Stimulated activated naive B cell treated with anti-CD40 and anti-IgM and Interleukin-4, amounts not matched to agents 10 μg/mL and 1 μg/mL and 100 μg/mL, for 72 hours (primary cell): ENCODE measurements around the gene ODC1.

Source experiments
- ATAC-seq, 2 donors: fragments of 150-1000 bp; cut with Tn5 transposase; replicated peaks; 2 replicates each; pipeline ENCODE4 v1.10.0; 2021; ENCODE audit warnings: moderate library complexity in 1 of 2
- DNase-seq: peaks from one replicate; pipeline ENCODE4 v3.0.0; 2021
- H3K27ac Mint-ChIP-seq: one replicate; pipeline ENCODE4 v1.8.0; 2022; ENCODE audit warnings: mild to moderate bottlenecking, mixed read lengths
- H3K27me3 Mint-ChIP-seq, 2 donors: one replicate each; pipeline ENCODE4 v1.8.0; 2022; ENCODE audit warnings: mixed read lengths in 2 of 2
- H3K36me3 Mint-ChIP-seq, 2 donors: one replicate each; pipeline ENCODE4 v1.8.0; 2022; ENCODE audit warnings: mixed read lengths in 2 of 2, mild to moderate bottlenecking in 1 of 2
- H3K4me1 Mint-ChIP-seq, 2 donors: one replicate each; pipeline ENCODE4 v1.8.0; 2022; ENCODE audit warnings: mixed read lengths in 2 of 2, mild to moderate bottlenecking in 1 of 2
- H3K4me3 Mint-ChIP-seq, 2 donors: one replicate each; pipeline ENCODE4 v1.8.0; 2022; ENCODE audit warnings: mild to moderate bottlenecking in 2 of 2, mixed read lengths in 2 of 2, moderate library complexity in 1 of 2
- H3K9me3 Mint-ChIP-seq, 2 donors: one replicate each; pipeline ENCODE4 v1.8.0; 2022; ENCODE audit warnings: mixed read lengths in 2 of 2, mild to moderate bottlenecking in 1 of 2

The ODC1 gene

DNA sequence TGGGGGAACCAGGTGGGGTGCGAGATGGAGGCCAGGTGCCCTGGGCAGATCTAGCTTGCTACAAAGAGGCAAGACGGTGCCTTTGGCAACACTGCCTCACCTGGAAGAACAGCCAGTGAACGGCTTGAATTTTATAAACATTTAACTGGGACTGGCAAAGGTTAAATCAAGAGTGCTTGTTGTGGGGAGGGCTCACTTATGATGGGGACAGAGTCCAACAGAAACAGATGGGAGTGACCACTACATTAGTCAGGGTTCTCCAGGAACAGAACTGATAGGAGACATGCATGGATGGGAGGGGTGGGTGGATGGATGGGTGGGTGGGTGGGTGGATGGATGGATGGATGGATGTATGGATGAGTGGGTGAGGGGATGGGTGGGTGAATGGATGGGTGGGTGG is 19.2 kb downstream of the ODC1 start:
- no peaks in the 10 kb centered on the region for H3K9me3 Mint-ChIP-seq
- ATAC-seq (no peak), DNase-seq (no peak)
- peaks cover 4 to 6% of the 10 kb centered on the region in 2 donors for H3K27me3 Mint-ChIP-seq
- H3K27ac Mint-ChIP-seq, result no peak overlapping the region
- H3K4me3 Mint-ChIP-seq, result no peak overlapping the region
- H3K36me3 Mint-ChIP-seq, result peaks cover 11 to 31% of the 10 kb centered on the region in 2 donors
- peaks cover 12 to 28% of the 10 kb centered on the region in 2 donors for H3K4me1 Mint-ChIP-seq

DNA sequence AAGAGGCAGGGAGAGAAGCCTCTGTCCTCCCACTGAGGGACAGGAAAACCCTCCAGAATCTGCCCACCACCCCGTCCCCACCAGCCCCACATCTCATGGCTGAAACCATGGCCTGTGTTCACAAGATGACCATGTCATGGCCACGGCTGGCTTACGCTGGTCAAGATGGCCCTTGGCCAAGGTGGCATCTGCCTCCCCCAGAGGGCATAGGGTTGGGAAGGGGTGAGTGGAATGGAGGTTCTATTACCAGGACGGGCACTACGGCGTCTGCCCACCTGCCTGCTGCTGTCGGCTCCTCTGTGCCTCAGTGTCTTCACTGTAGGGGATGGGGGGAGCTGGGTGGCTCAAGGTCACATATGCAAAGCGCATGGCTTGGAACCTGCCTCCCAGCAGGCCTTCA is 19.8 kb downstream of the ODC1 start:
- Mint-ChIP-seq H3K9me3 (no peaks in the 10 kb centered on the region), H3K36me3 (peaks cover 14 to 31% of the 10 kb centered on the region in 2 donors), H3K4me3 (no peak overlapping the region), H3K27ac (no peak overlapping the region), H3K27me3 (peaks cover 4 to 6% of the 10 kb centered on the region in 2 donors), H3K4me1 (peaks cover 11 to 23% of the 10 kb centered on the region in 2 donors)
- ATAC-seq (no peak), DNase-seq (no peak)

DNA sequence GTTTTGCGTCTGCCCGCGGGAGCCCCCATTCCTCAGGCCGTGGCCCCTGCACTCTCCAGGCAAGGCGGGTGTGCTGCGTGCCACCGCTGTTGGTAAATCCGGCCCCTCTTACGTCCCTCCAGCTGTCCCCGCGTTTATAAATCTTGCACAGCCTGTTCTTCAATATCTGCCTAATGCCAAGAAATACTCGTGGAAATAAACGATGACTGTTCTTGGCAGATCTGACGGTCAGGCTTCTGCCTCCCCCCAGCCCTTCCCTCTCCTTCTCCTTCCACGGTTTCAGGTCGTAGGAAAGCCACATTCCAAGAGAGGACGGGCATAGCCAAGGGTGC is 20.5 kb downstream of the ODC1 start:
- Mint-ChIP-seq H3K27me3 (peaks cover 4 to 6% of the 10 kb centered on the region in 2 donors), H3K4me1 (peaks cover 6 to 16% of the 10 kb centered on the region in 2 donors), H3K4me3 (no peak overlapping the region), H3K27ac (no peak overlapping the region), H3K9me3 (no peaks in the 10 kb centered on the region), H3K36me3 (peaks cover 18 to 35% of the 10 kb centered on the region in 2 donors)
- ATAC-seq (no peak), DNase-seq (no peak)

DNA sequence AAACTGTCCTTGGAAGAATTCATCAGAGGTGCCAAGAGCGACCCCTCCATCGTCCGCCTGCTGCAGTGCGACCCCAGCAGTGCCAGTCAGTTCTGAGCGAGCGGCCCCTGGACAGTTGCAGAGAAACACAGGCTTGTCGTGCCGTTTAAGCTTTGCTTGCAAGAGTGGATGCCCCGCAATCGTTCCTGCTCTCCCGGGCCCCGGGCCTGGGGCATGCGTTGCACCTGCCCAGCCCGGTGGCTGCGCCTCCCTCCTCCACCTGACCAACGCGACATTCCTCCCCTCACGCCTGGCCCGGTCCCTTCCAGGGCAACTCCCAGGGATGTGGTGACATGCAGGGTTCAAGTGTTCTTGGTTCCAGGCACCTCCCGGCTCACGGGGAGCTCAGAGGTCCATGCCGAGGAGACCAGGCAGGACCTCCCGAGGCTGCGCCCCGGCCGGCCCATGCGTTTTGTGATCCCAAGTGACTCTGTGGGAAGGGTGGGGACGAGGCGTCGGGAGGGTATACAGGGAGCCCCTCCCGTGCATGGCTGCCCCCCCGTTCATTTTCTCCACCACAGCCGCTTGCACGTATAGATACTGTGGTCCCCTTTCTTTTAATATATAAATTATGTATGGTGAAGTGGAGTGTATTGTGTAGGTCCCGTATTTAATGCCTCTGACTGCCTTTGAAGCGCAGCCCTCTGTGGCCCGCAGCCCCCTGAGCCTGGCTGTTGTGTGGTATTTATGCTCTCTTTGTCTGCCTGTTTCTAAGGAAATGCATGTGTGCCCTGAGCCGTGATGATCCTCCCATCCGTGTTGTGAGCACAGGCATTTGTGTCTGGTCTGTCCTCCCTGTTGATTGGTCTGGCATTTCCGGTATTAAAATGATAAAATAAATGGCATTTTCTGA is 21.2 kb downstream of the ODC1 start:
- no peak for DNase-seq
- Mint-ChIP-seq H3K27ac (no peak overlapping the region), H3K4me3 (no peak overlapping the region), H3K36me3 (peaks cover 22 to 41% of the 10 kb centered on the region in 2 donors), H3K9me3 (no peaks in the 10 kb centered on the region), H3K27me3 (peaks cover 2 to 6% of the 10 kb centered on the region in 2 donors), H3K4me1 (peaks cover 3 to 10% of the 10 kb centered on the region in 2 donors)
- ATAC-seq, result no peak

DNA sequence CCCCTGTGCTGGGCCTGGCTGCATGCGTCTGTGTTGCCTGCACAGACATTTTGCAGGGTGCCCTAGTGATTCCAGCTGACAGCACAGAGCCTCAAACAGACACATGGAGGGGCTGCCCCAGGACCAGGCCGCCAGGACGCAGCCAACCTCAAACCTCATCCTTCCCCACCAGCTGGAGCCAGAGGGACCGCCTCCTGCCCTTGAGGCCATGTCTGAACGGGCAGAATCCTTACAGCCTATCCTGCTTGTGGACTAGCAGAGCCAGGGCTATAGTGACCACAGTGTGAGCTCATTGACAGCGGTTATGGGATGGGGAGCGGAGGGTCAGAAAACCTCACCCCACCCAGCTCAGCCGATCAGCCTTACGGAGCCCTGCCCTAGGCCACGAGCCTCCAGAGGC is 22.4 kb downstream of the ODC1 start:
- no peak for DNase-seq
- peaks cover 30 to 47% of the 10 kb centered on the region in 2 donors for H3K36me3 Mint-ChIP-seq
- H3K4me1 Mint-ChIP-seq, result peaks cover under 1 to 1% of the 10 kb centered on the region in 2 donors
- no peak for ATAC-seq
- H3K27ac Mint-ChIP-seq, result no peak overlapping the region
- H3K27me3 Mint-ChIP-seq, result peaks cover 0 to 1% of the 10 kb centered on the region in 2 donors
- H3K9me3 Mint-ChIP-seq, result no peaks in the 10 kb centered on the region
- H3K4me3 Mint-ChIP-seq, result no peak overlapping the region

DNA sequence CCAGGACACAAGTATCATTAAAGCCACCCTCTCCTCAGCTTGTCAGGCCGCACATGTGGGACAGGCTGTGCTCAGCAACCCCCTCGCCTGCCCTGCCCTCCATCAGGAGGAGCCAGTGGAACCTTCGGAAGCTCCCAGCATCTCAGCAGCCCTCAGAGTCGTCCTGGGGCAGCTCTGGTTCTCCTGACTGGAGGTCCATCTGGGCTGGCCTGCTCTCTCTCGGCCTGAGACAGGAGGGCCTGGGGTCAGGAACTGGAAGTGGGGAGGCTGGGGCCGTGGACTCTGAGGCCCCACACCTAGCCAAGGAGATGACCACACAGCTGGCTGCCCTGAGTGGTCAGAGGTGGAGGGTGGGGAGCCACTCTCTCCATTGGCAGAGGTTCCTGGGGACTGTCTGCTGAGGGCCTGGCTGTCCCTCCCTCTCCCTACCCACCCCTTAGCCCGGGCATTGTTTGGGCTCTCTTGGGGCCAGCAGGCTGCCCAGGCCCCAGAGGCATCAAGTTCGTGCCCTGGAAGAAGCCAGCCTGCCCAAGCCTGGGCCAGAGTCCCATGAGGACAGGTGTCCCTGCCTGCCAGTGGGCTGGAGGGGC is 23.1 kb downstream of the ODC1 start:
- peaks cover 30 to 51% of the 10 kb centered on the region in 2 donors for H3K36me3 Mint-ChIP-seq
- H3K27me3 Mint-ChIP-seq, result no peaks in the 10 kb centered on the region
- no peak overlapping the region for H3K27ac Mint-ChIP-seq
- H3K4me3 Mint-ChIP-seq, result no peak overlapping the region
- ATAC-seq (no peak), DNase-seq (no peak)
- H3K9me3 Mint-ChIP-seq, result no peaks in the 10 kb centered on the region
- peaks cover 0 to 1% of the 10 kb centered on the region in 2 donors for H3K4me1 Mint-ChIP-seq

DNA sequence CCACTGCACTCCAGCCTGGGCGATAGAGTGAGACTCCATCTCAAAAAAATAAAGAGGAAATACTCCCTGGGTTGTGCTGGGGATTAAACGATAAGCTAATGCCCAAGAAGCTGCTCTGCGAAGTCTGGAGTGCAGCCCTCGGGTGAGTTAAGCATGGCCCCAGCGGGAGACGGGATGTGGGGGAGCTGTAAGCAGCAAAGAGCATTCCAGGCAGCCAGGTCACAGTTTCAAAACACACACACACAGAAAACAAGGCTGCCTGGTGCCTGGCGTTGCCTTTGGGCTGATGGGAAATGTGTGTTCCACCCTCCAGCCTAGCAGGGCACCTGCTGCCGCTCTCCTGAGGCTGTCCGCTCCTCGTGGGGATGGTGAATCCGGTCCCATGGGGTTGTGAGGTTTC is 24.1 kb downstream of the ODC1 start:
- H3K27ac Mint-ChIP-seq, result no peak overlapping the region
- no peak for DNase-seq
- H3K4me3 Mint-ChIP-seq, result no peak overlapping the region
- no peak for ATAC-seq
- H3K36me3 Mint-ChIP-seq, result peaks cover 32 to 58% of the 10 kb centered on the region in 2 donors
- H3K9me3 Mint-ChIP-seq, result no peaks in the 10 kb centered on the region
- H3K4me1 Mint-ChIP-seq, result peaks cover 0 to 1% of the 10 kb centered on the region in 2 donors
- no peaks in the 10 kb centered on the region for H3K27me3 Mint-ChIP-seq

DNA sequence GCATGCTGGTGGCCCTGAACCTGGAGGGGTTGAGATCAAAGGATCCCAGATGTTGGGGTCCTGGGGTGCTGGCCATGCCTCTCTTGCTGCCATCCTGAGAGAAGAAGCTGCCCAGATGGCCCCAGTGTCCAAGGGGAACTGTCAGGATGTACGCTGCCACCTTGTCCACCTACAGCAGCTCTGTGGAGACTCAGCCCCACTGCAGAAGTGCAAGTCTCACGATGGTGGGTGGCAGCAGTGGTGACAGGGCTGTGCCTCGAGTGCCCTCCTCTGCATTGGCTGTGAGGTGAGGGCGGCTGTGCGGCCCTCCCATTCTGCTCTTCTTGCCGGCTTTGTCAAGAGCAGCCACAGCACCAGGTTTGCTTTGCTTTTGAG is 24.7 kb downstream of the ODC1 start:
- peaks cover 1 to 4% of the 10 kb centered on the region in 2 donors for H3K4me1 Mint-ChIP-seq
- DNase-seq, result no peak
- H3K36me3 Mint-ChIP-seq, result peaks cover 32 to 56% of the 10 kb centered on the region in 2 donors
- no peak for ATAC-seq
- no peak overlapping the region for H3K27ac Mint-ChIP-seq
- H3K9me3 Mint-ChIP-seq, result no peaks in the 10 kb centered on the region
- H3K27me3 Mint-ChIP-seq, result no peaks in the 10 kb centered on the region
- H3K4me3 Mint-ChIP-seq, result no peak overlapping the region

DNA sequence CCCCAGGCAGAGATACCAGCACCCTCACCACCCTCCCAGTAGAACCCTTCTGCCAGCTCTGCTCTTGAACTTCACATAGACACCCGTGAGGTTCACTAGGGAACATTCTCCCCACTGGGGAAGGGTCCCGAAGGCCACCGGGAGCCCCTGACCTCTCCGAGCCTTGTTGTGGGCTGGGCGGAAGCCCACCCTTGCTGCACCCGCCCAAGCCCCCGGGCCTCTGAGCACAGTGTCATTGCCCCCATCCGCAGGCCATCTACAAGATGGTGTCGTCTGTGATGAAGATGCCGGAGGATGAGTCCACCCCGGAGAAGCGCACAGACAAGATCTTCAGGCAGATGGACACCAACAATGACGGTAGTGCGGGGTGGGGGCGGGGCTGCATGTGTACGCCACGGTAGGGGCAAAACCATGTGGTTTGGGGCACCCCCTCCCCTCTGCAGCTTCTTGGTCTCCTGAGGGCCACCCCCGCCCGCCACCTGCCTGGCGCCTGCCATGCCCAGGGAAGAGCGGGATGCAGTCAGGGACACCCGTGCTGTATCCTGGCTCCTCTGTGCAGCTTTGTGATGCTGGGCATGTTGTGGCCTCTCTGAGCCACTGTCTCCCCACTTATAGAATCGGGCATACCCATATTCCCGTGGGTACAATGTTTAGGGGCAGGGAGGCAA is 25.3 kb downstream of the ODC1 start:
- H3K4me1 Mint-ChIP-seq, result peaks cover 1 to 7% of the 10 kb centered on the region in 2 donors
- no peak overlapping the region for H3K4me3 Mint-ChIP-seq
- ATAC-seq (no peak), DNase-seq (no peak)
- peaks cover 32 to 56% of the 10 kb centered on the region in 2 donors for H3K36me3 Mint-ChIP-seq
- H3K27ac Mint-ChIP-seq, result no peak overlapping the region
- H3K27me3 Mint-ChIP-seq, result no peaks in the 10 kb centered on the region
- H3K9me3 Mint-ChIP-seq, result no peaks in the 10 kb centered on the region

DNA sequence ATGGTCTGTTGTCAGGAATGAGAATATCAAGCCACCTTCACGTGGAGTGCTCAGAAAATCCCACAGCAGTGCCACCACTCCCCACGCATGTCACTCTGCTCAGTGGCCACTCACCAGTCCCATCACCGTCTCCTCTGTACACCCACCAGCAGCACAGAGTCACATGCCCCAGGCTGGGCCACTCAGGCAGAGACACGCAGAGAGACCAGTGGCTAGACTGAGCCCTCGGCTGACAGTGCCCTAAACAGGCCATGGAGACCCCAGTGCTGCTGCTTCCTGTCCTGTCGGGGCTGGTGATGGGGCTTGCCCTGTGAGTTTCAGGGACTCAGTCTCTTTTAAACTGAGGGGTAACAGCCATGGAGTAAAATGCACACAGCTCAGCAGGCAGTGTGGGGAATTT is 25.9 kb downstream of the ODC1 start:
- no peak overlapping the region for H3K27ac Mint-ChIP-seq
- peaks cover 1 to 12% of the 10 kb centered on the region in 2 donors for H3K4me1 Mint-ChIP-seq
- no peaks in the 10 kb centered on the region for H3K9me3 Mint-ChIP-seq
- DNase-seq (no peak), ATAC-seq (no peak)
- peaks cover 29 to 51% of the 10 kb centered on the region in 2 donors for H3K36me3 Mint-ChIP-seq
- H3K4me3 Mint-ChIP-seq, result no peak overlapping the region
- H3K27me3 Mint-ChIP-seq, result no peaks in the 10 kb centered on the region

DNA sequence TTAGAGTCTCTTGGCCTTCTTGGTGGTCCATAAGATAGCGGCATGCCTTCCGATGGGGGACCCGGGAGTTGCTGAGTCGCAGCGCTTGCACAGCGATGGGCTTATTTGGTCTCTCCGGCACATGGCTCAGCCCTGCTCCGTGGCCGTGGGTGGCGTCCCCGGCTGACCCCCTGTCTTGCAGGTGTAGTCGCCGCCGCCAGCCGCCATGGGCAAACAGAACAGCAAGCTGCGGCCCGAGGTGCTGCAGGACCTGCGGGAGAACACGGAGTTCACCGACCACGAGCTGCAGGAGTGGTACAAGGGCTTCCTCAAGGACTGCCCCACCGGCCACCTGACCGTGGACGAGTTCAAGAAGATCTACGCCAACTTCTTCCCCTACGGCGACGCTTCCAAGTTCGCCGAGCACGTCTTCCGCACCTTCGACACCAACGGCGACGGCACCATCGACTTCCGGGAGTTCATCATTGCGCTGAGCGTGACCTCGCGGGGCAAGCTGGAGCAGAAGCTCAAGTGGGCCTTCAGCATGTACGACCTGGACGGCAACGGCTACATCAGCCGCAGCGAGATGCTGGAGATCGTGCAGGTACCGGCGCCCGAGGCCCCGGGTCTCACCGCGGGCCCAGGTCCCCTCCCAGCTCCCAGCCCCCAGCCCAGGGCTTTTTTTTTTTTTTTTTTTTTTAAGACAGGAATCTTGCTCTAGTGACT is 28.4 kb downstream of the ODC1 start:
- ATAC-seq (no peak), DNase-seq (no peak)
- no peak overlapping the region for H3K27ac Mint-ChIP-seq
- H3K36me3 Mint-ChIP-seq, result peaks cover 27 to 35% of the 10 kb centered on the region in 2 donors
- H3K27me3 Mint-ChIP-seq, result no peaks in the 10 kb centered on the region
- no peak overlapping the region for H3K4me3 Mint-ChIP-seq
- no peaks in the 10 kb centered on the region for H3K9me3 Mint-ChIP-seq
- H3K4me1 Mint-ChIP-seq, result peaks cover 1 to 19% of the 10 kb centered on the region in 2 donors

DNA sequence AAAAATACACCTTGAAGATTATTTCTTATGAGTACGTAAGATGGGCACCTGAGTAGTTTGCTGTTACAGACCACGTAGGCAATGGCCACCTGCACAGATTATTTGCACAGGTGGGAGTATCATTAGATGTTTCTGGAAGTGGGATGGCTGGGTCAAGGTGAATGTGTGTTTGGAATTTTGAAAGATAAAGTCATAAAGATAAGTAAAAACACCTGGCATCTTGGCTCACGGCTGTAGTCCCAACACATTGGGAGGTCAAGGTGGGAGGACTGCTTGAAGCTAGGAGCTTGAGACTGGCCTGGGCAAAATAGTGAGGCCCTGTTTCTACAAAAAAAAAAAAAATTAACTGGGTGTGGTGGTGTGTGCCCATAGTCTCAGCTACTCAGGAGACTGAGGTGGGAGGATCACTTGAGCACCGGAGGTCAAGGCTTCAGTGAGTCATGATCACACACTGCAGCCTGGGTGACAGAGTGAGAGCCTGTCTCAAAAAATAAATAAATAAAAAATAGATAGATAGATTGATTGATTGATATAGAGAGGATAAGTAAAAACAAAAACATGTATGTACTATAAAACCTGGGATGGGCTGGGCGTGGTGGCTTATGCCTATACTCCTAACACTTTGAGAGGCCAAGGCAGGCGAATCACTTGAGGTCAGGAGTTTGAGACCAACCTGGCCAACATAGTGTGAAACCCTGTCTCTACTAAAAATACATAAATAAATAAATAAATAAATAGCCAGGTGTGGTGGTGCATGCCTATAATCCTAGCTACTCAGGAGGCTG is 30.4 kb downstream of the ODC1 start:
- H3K9me3 Mint-ChIP-seq, result peaks cover 0 to under 1% of the 10 kb centered on the region in 2 donors
- H3K27me3 Mint-ChIP-seq, result no peaks in the 10 kb centered on the region
- peaks cover 5 to 22% of the 10 kb centered on the region in 2 donors for H3K4me1 Mint-ChIP-seq
- ATAC-seq (no peak), DNase-seq (no peak)
- H3K36me3 Mint-ChIP-seq, result peaks cover 22 to 30% of the 10 kb centered on the region in 2 donors
- H3K27ac Mint-ChIP-seq, result no peak overlapping the region
- no peak overlapping the region for H3K4me3 Mint-ChIP-seq

DNA sequence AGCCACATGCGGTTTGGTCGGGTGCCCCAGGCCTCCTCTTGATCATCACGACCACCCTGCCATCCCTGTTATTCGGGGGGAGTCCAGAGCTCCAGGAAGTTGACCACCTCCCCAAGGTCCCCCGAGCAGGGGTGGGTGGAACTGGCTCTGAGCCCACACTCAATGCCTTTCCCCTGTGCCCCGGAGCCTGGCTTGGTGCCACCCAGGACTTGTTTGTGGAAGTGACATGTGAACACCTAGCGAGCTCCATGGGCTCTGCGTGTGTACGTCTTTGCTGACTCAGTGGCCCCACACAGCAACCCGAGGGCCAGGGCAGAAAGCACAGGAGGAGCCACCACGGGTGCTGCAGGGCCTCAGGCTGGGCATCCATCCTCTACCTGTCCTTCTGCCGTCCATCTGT is 32.5 kb downstream of the ODC1 start:
- Mint-ChIP-seq H3K9me3 (peaks cover 0 to 5% of the 10 kb centered on the region in 2 donors), H3K4me3 (no peak overlapping the region), H3K27me3 (no peaks in the 10 kb centered on the region), H3K27ac (no peak overlapping the region), H3K4me1 (peaks cover 21 to 43% of the 10 kb centered on the region in 2 donors), H3K36me3 (peaks cover 20 to 27% of the 10 kb centered on the region in 2 donors)
- ATAC-seq (no peak), DNase-seq (no peak)
